HEK293 (cell line): ENCODE data around the gene DNAJC22.

Source experiments
- CTCF ChIA-PET: fragments of 350-600 bp; formaldehyde crosslinking; extraction: SDS; loops from one replicate; lab custom pipeline; 2021; ENCODE audit warnings: antibody characterized with exemption; lab: Yijun Ruan, JAX
- POLR2A ChIA-PET: fragments of 300-600 bp; formaldehyde crosslinking; extraction: SDS; loops from one replicate; lab custom pipeline; 2020; ENCODE audit warnings: antibody characterized with exemption, inconsistent platforms; lab: Yijun Ruan, JAX
- H3K27ac ChIP-seq: fragments of 200-500 bp; sonication (Bioruptor generic); 2 replicates; pipeline ENCODE4 v1.5.1; 2014; ENCODE audit warnings: low read depth, low read length, control low read depth, inconsistent platforms; ENCODE audit errors: extremely low read depth
- H3K36me3 ChIP-seq, 2 experiments: fragments of 200-500 bp in 1 of 2; sonication (Bioruptor generic) in 1 of 2; 1 replicate in 1 of 2; 2 replicates in 1 of 2; pipeline ENCODE4 v1.5.1; 2014 to 2017; ENCODE audit warnings: inconsistent platforms in 2 of 2, low read length in 2 of 2; ENCODE audit not compliant: control insufficient read depth in 2 of 2, insufficient read depth in 1 of 2
- H3K4me1 ChIP-seq: fragments of 200-500 bp; sonication (Bioruptor generic); 2 replicates; pipeline ENCODE4 v1.5.1; 2014; ENCODE audit warnings: mild to moderate bottlenecking, low read length, inconsistent platforms; ENCODE audit not compliant: control insufficient read depth, insufficient read depth
- H3K4me3 ChIP-seq: 2 replicates; pipeline ENCODE4 v1.5.1; 2011; ENCODE audit warnings: low read depth, mild to moderate bottlenecking, control low read depth, low read length, moderate library complexity
- H3K9me3 ChIP-seq: fragments of 200-500 bp; sonication (Bioruptor generic); 2 replicates; pipeline ENCODE4 v1.5.1; 2014; ENCODE audit warnings: low read depth, low read length, inconsistent platforms; ENCODE audit not compliant: control insufficient read depth, insufficient read depth
- AEBP2 ChIP-seq: fragments of 450-650 bp; formaldehyde crosslinking; IDR thresholded peaks from 2 replicates; pipeline ENCODE4 v1.5.1; 2016; ENCODE audit warnings: missing biosample characterization, missing genetic modification characterization, borderline replicate concordance
- IKZF3 ChIP-seq: fragments of 450-650 bp; IDR thresholded peaks from 2 replicates; pipeline ENCODE4 v1.5.0; 2018; ENCODE audit warnings: missing biosample characterization, mild to moderate bottlenecking, missing genetic modification characterization, moderate library complexity
- KLF10 ChIP-seq: fragments of 450-650 bp; IDR thresholded peaks from 2 replicates; pipeline ENCODE4 v1.5.1; 2018; ENCODE audit warnings: missing biosample characterization, mild to moderate bottlenecking, missing genetic modification characterization
- KLF8 ChIP-seq: fragments of 450-650 bp; formaldehyde crosslinking; IDR thresholded peaks from 2 replicates; pipeline ENCODE4 v1.5.1; 2016; ENCODE audit warnings: missing biosample characterization, missing genetic modification characterization
- KLF9 ChIP-seq: fragments of 450-650 bp; formaldehyde crosslinking; IDR thresholded peaks from 2 replicates; pipeline ENCODE4 v1.5.1; 2016; ENCODE audit warnings: missing biosample characterization, missing genetic modification characterization, low read depth
- SCRT1 ChIP-seq: fragments of 450-650 bp; formaldehyde crosslinking; IDR thresholded peaks from 2 replicates; pipeline ENCODE4 v1.5.1; 2016; ENCODE audit warnings: missing biosample characterization, missing genetic modification characterization, borderline replicate concordance
- ZBTB1 ChIP-seq: fragments of 450-650 bp; formaldehyde crosslinking; IDR thresholded peaks from 2 replicates; pipeline ENCODE4 v1.5.1; 2016; ENCODE audit warnings: missing biosample characterization, missing genetic modification characterization
- ZBTB17 ChIP-seq: fragments of 450-650 bp; formaldehyde crosslinking; IDR thresholded peaks from 2 replicates; pipeline ENCODE4 v1.5.1; 2016; ENCODE audit warnings: missing biosample characterization, missing genetic modification characterization
- ZBTB6 ChIP-seq: fragments of 450-650 bp; formaldehyde crosslinking; IDR thresholded peaks from 2 replicates; pipeline ENCODE4 v1.5.1; 2017; ENCODE audit warnings: missing biosample characterization, missing genetic modification characterization
- ZIC2 ChIP-seq: fragments of 450-650 bp; formaldehyde crosslinking; IDR thresholded peaks from 2 replicates; pipeline ENCODE4 v1.5.1; 2016; ENCODE audit warnings: missing biosample characterization, missing genetic modification characterization
- ZNF10 ChIP-seq: fragments of 450-650 bp; formaldehyde crosslinking; IDR thresholded peaks from 2 replicates; pipeline ENCODE4 v1.5.1; 2017; ENCODE audit warnings: missing biosample characterization, missing genetic modification characterization
- ZNF121 ChIP-seq: fragments of 450-650 bp; formaldehyde crosslinking; IDR thresholded peaks from 2 replicates; pipeline ENCODE4 v1.5.1; 2016; ENCODE audit warnings: missing biosample characterization, missing genetic modification characterization
- ZNF146 ChIP-seq: fragments of 450-650 bp; formaldehyde crosslinking; IDR thresholded peaks from 2 replicates; pipeline ENCODE4 v1.5.1; 2016; ENCODE audit warnings: missing biosample characterization, missing genetic modification characterization
- ZNF169 ChIP-seq: fragments of 450-650 bp; formaldehyde crosslinking; IDR thresholded peaks from 2 replicates; pipeline ENCODE4 v1.5.1; 2016; ENCODE audit warnings: missing biosample characterization, missing genetic modification characterization
- ZNF202 ChIP-seq: fragments of 450-650 bp; formaldehyde crosslinking; IDR thresholded peaks from 2 replicates; pipeline ENCODE4 v1.5.1; 2016; ENCODE audit warnings: missing biosample characterization, missing genetic modification characterization, borderline replicate concordance
- ZNF266 ChIP-seq: fragments of 450-650 bp; formaldehyde crosslinking; IDR thresholded peaks from 2 replicates; pipeline ENCODE4 v1.5.1; 2016; ENCODE audit warnings: missing biosample characterization, missing genetic modification characterization, low read depth
- ZNF37A ChIP-seq: fragments of 450-650 bp; IDR thresholded peaks from 2 replicates; pipeline ENCODE4 v1.5.1; 2018; ENCODE audit warnings: missing biosample characterization, missing genetic modification characterization
- ZNF600 ChIP-seq: fragments of 450-650 bp; formaldehyde crosslinking; IDR thresholded peaks from 2 replicates; pipeline ENCODE4 v1.5.1; 2016; ENCODE audit warnings: missing biosample characterization, missing genetic modification characterization
- ZNF621 ChIP-seq: fragments of 450-650 bp; formaldehyde crosslinking; IDR thresholded peaks from 2 replicates; pipeline ENCODE4 v1.5.1; 2017; ENCODE audit warnings: missing biosample characterization, missing genetic modification characterization
- ZNF626 ChIP-seq: fragments of 450-650 bp; sonication (Bioruptor Pico); formaldehyde crosslinking; IDR thresholded peaks from 2 replicates; pipeline ENCODE4 v1.5.1; 2018; ENCODE audit warnings: missing biosample characterization, missing genetic modification characterization, inconsistent platforms
- ZNF776 ChIP-seq: fragments of 450-650 bp; formaldehyde crosslinking; IDR thresholded peaks from 2 replicates; pipeline ENCODE4 v1.5.0; 2017; ENCODE audit warnings: missing biosample characterization, missing genetic modification characterization, borderline replicate concordance

DNAJC22 gene

GRCh38 chr12:49328816-49329215, 17.9 kb upstream of the DNAJC22 start:
- ChIA-PET CTCF (interaction anchor here (0.6 to 11.4 kb wide), 6 partner anchors 8 to 36 kb away, joined by 3 to 185 read pairs (median 4); partner anchors contain the start of genes C1QL4 and PRPH), POLR2A (no interaction called here)
- TF ChIP-seq ZNF121 (no peak), ZNF600 (tag by site-specific recombination) (0 out of 2 replicates have a peak, but pooled peaks have one; percentile 17), KLF8 (tag by site-specific recombination) (no peak), ZBTB1 (tag by site-specific recombination) (no peak)
- Histone ChIP-seq H3K4me1 (peaks cover 8% of the 10 kb centered on the region; the same call in 1 of the 2 replicates), H3K4me3 (no peak overlapping the region), H3K36me3 (peaks cover 36 to 80% of the 10 kb centered on the region in 2 experiments), H3K9me3 (no peaks in the 10 kb centered on the region), H3K27ac (no peak overlapping the region)

- CTCF ChIA-PET, result interaction anchor here (0.6 to 11.4 kb wide), 11 partner anchors 12 to 327 kb away, joined by 3 to 185 read pairs (median 15); partner anchors contain the start of genes DNAJC22 and PRPH
- Histone ChIP-seq H3K4me3 (no peak overlapping the region), H3K9me3 (no peaks in the 10 kb centered on the region), H3K27ac (no peak overlapping the region), H3K4me1 (peaks cover 5% of the 10 kb centered on the region; the same call in 1 of the 2 replicates), H3K36me3 (peaks cover 25 to 71% of the 10 kb centered on the region in 2 experiments)
- POLR2A ChIA-PET, result interaction anchor here (0.9 to 2.3 kb wide), 3 partner anchors 17 to 38 kb away, joined by 3 to 14 read pairs (median 4); no protein-coding TSS in a partner anchor
- TF ChIP-seq AEBP2 (tag by site-specific recombination) (no peak), IKZF3 (tag by site-specific recombination) (no peak), ZNF146 (tag by site-specific recombination) (no peak), ZNF37A (no peak), KLF10 (tag by site-specific recombination) (no peak), ZBTB17 (tag by site-specific recombination) (no peak), ZNF10 (tag by site-specific recombination) (no peak), ZNF776 (no peak), ZNF266 (tag by site-specific recombination) (no peak), ZIC2 (tag by site-specific recombination) (0 out of 2 replicates have a peak, but pooled peaks have one; percentile 6), ZBTB6 (peak; percentile 32; the same call in 1 of the 2 replicates), ZNF169 (tag by site-specific recombination) (no peak), ZNF621 (tag by site-specific recombination) (no peak), SCRT1 (no peak), ZNF202 (no peak), KLF9 (tag by site-specific recombination) (no peak), ZNF626 (tag by site-specific recombination) (no peak)
Measured at GRCh38 chr12:49330032-49330619, 16.6 kb upstream of the DNAJC22 start.
